Calu3 (cell line): ENCODE results near the gene DNA2. TPM values are rescaled to one million over a fixed set of nuclear protein-coding genes. Genes with fewer than 3 reads are reported as not detected.

Experiments used
- BruUV-seq: library from RNA; stranded (reverse); fragments of 400-500 nt; replicated peaks from 2 replicates; lab custom pipeline; 2021; lab: Mats Ljungman, UMichigan
- CTCF ChIA-PET: fragments of 300-600 bp; sonication (Branson Sonifier 250); formaldehyde crosslinking; loops from one replicate; lab custom pipeline; 2022; ENCODE audit warnings: antibody characterized with exemption; lab: Charles Lee
- DNase-seq: peaks from one replicate; pipeline ENCODE4 v3.0.0; 2022
- H3K27ac Mint-ChIP-seq: one replicate; pipeline ENCODE4 v1.8.0; 2022; ENCODE audit warnings: mixed read lengths; ENCODE audit not compliant: unreplicated experiment
- H3K27me3 Mint-ChIP-seq: one replicate; pipeline ENCODE4 v1.8.0; 2022; ENCODE audit warnings: mixed read lengths; ENCODE audit not compliant: unreplicated experiment
- H3K36me3 Mint-ChIP-seq: one replicate; pipeline ENCODE4 v1.8.0; 2022; ENCODE audit warnings: mild to moderate bottlenecking, moderate library complexity, mixed read lengths; ENCODE audit not compliant: insufficient read depth, unreplicated experiment
- H3K4me1 Mint-ChIP-seq: one replicate; pipeline ENCODE4 v1.8.0; 2022; ENCODE audit warnings: mild to moderate bottlenecking, low read depth, mixed read lengths; ENCODE audit not compliant: unreplicated experiment
- H3K4me3 Mint-ChIP-seq: one replicate; pipeline ENCODE4 v1.8.0; 2022; ENCODE audit warnings: mild to moderate bottlenecking, low read depth, moderate library complexity, mixed read lengths; ENCODE audit not compliant: unreplicated experiment
- H3K9me3 Mint-ChIP-seq: one replicate; pipeline ENCODE4 v1.8.0; 2022; ENCODE audit warnings: low read depth, mixed read lengths; ENCODE audit not compliant: unreplicated experiment
- CTCF ChIP-seq: fragments of 200-600 bp; IDR thresholded peaks from one replicate; pipeline ENCODE4 v1.8.0; 2022; ENCODE audit warnings: antibody characterized with exemption; ENCODE audit not compliant: unreplicated experiment
- intact Hi-C: fragments of 100-400 bp; cut with micrococcal nuclease; formaldehyde crosslinking; loops from one replicate; pipeline ENCODE4 v1.10.0; 2022; ENCODE audit not compliant: unreplicated experiment
- total RNA-seq: library from RNA; stranded (reverse); gene quantifications from 2 replicates; pipeline ENCODE4 v1.2.3, GENCODE V29; 2022

DNA2 gene
- total RNA-seq, 1 experiment from 2014 or later = 37.7 TPM

GRCh38 chr10:68402276-68402675 lies 69.5 kb downstream of the DNA2 start:
- intact Hi-C loops = no loop called here
- H3K4me1 Mint-ChIP-seq = peaks cover 18% of the 10 kb centered on the region
- no TSS peak for BruUV-seq
- no peak for DNase-seq
- H3K4me3 Mint-ChIP-seq = no peak overlapping the region
- H3K9me3 Mint-ChIP-seq = no peaks in the 10 kb centered on the region
- CTCF ChIA-PET = interaction anchor here (0.6 kb wide), 2 partner anchors 95 to 559 kb away, joined by 3 to 7 read pairs; no protein-coding TSS in a partner anchor
- H3K27me3 Mint-ChIP-seq = no peaks in the 10 kb centered on the region
- no peak overlapping the region for H3K27ac Mint-ChIP-seq
- no peak for TF ChIP-seq CTCF
- H3K36me3 Mint-ChIP-seq = peaks cover 30% of the 10 kb centered on the region

GRCh38 chr10:68397005-68397404 lies 74.8 kb downstream of the DNA2 start:
- Mint-ChIP-seq H3K4me3 (no peak overlapping the region), H3K9me3 (no peaks in the 10 kb centered on the region), H3K27ac (no peak overlapping the region), H3K4me1 (no peaks in the 10 kb centered on the region), H3K36me3 (peaks cover 17% of the 10 kb centered on the region), H3K27me3 (no peaks in the 10 kb centered on the region)
- DNase-seq = no peak
- BruUV-seq = no TSS peak
- intact Hi-C loops = no loop called here
- CTCF ChIA-PET = interaction anchor here (1.0 kb wide), 1 partner anchor 10 kb away, joined by 3 read pairs; the partner anchor contains the start of gene RUFY2
- no peak for TF ChIP-seq CTCF

GRCh38 chr10:68385740-68386139 lies 86.0 kb downstream of the DNA2 start:
- intact Hi-C loops = no loop called here
- no TSS peak for BruUV-seq
- Mint-ChIP-seq H3K36me3 (peaks cover 42% of the 10 kb centered on the region), H3K9me3 (no peaks in the 10 kb centered on the region), H3K4me1 (no peaks in the 10 kb centered on the region), H3K27me3 (no peaks in the 10 kb centered on the region), H3K27ac (no peak overlapping the region), H3K4me3 (no peak overlapping the region)
- CTCF ChIA-PET = no interaction called here
- no peak for DNase-seq
- no peak for TF ChIP-seq CTCF

- Mint-ChIP-seq H3K27me3 (no peaks in the 10 kb centered on the region), H3K4me3 (no peak overlapping the region), H3K27ac (no peak overlapping the region), H3K9me3 (no peaks in the 10 kb centered on the region), H3K4me1 (no peaks in the 10 kb centered on the region), H3K36me3 (peaks cover 37% of the 10 kb centered on the region)
- CTCF ChIA-PET = no interaction called here
- TF ChIP-seq CTCF = no peak
- intact Hi-C loops = no loop called here
- DNase-seq = no peak
- BruUV-seq = no TSS peak
These were observed 100.2 kb downstream of the DNA2 start for GRCh38 chr10:68371604-68372003.
